H9 (cell line): ENCODE data around the gene SLC28A3. TPM values are rescaled to one million over a fixed set of nuclear protein-coding genes. Genes with fewer than 3 reads are reported as not detected.

Experiments used
- DNase-seq: peaks from one replicate; pipeline ENCODE4 v3.0.0-alpha.2; 2017
- H2AFZ ChIP-seq: one replicate; pipeline ENCODE4 v1.6.1; 2013; ENCODE audit warnings: mild to moderate bottlenecking, low read length, control low read depth, moderate library complexity
- H2AK5ac ChIP-seq: 2 replicates; pipeline ENCODE4 v1.6.1; 2013; ENCODE audit warnings: low read length, control low read depth, mixed read lengths; ENCODE audit not compliant: insufficient read length
- H2BK120ac ChIP-seq: one replicate; pipeline ENCODE4 v1.6.1; 2013; ENCODE audit warnings: low read depth, mild to moderate bottlenecking, low read length, control low read depth, inconsistent platforms; ENCODE audit not compliant: poor library complexity, severe bottlenecking
- H2BK12ac ChIP-seq: 2 replicates; pipeline ENCODE4 v1.6.1; 2013; ENCODE audit warnings: low read length, control low read depth, mixed read lengths, low read depth; ENCODE audit not compliant: insufficient read length
- H2BK15ac ChIP-seq: 2 replicates; pipeline ENCODE4 v1.6.1; 2013; ENCODE audit warnings: low read depth, low read length, control low read depth
- H2BK20ac ChIP-seq: one replicate; pipeline ENCODE4 v1.6.1; 2013; ENCODE audit warnings: low read depth, mild to moderate bottlenecking, low read length, control low read depth, inconsistent platforms; ENCODE audit not compliant: poor library complexity, severe bottlenecking
- H2BK5ac ChIP-seq: 2 replicates; pipeline ENCODE4 v1.6.1; 2013; ENCODE audit warnings: low read length, control low read depth, mixed read lengths; ENCODE audit not compliant: insufficient read length
- H3K14ac ChIP-seq: 2 replicates; pipeline ENCODE4 v1.6.1; 2013; ENCODE audit warnings: low read length, control low read depth; ENCODE audit not compliant: insufficient read depth
- H3K18ac ChIP-seq: 2 replicates; pipeline ENCODE4 v1.6.1; 2013; ENCODE audit warnings: low read depth, mild to moderate bottlenecking, mixed read lengths, low read length, control low read depth; ENCODE audit not compliant: insufficient read length
- H3K23ac ChIP-seq: 2 replicates; pipeline ENCODE4 v1.6.1; 2013; ENCODE audit warnings: low read length, control low read depth, mixed read lengths, low read depth; ENCODE audit not compliant: insufficient read length
- H3K23me2 ChIP-seq: 2 replicates; pipeline ENCODE4 v1.6.1; 2013; ENCODE audit warnings: low read depth, mild to moderate bottlenecking, mixed read lengths, low read length, control low read depth; ENCODE audit not compliant: insufficient read length, poor library complexity, severe bottlenecking
- H3K27ac ChIP-seq: 2 replicates; pipeline ENCODE4 v1.5.1; 2013; ENCODE audit warnings: low read length, control low read depth, mixed read lengths, low read depth; ENCODE audit not compliant: insufficient read length
- H3K27me3 ChIP-seq: 2 replicates; pipeline ENCODE4 v1.6.1; 2013; ENCODE audit warnings: low read length, control low read depth, inconsistent platforms; ENCODE audit not compliant: insufficient read depth
- H3K4ac ChIP-seq: 2 replicates; pipeline ENCODE4 v1.6.1; 2013; ENCODE audit warnings: low read depth, mild to moderate bottlenecking, control low read depth, inconsistent platforms, low read length, moderate library complexity
- H3K4me1 ChIP-seq: 2 replicates; pipeline ENCODE4 v1.6.1; 2013; ENCODE audit warnings: low read length, control low read depth, inconsistent platforms; ENCODE audit not compliant: insufficient read depth
- H3K4me2 ChIP-seq: 2 replicates; pipeline ENCODE4 v1.6.1; 2013; ENCODE audit warnings: low read length, control low read depth, mixed read lengths; ENCODE audit not compliant: insufficient read length, insufficient read depth
- H3K56ac ChIP-seq: 2 replicates; pipeline ENCODE4 v1.6.1; 2013; ENCODE audit warnings: low read depth, mild to moderate bottlenecking, mixed read lengths, low read length, control low read depth; ENCODE audit not compliant: insufficient read length
- H3K79me1 ChIP-seq: 2 replicates; pipeline ENCODE4 v1.6.1; 2013; ENCODE audit warnings: low read depth, mild to moderate bottlenecking, moderate library complexity, low read length, control low read depth, inconsistent platforms; ENCODE audit not compliant: insufficient read depth, poor library complexity, severe bottlenecking
- H3K79me2 ChIP-seq: 2 replicates; pipeline ENCODE4 v1.6.1; 2013; ENCODE audit warnings: low read length, control low read depth, inconsistent platforms; ENCODE audit not compliant: insufficient read depth
- H3K9ac ChIP-seq: 2 replicates; pipeline ENCODE4 v1.6.1; 2013; ENCODE audit warnings: low read length, control low read depth, mixed read lengths; ENCODE audit not compliant: insufficient read length; ENCODE audit errors: extremely low read depth
- H3K9me3 ChIP-seq: one replicate; pipeline ENCODE4 v1.6.1; 2013; ENCODE audit warnings: low read depth, low read length, inconsistent platforms; ENCODE audit not compliant: control insufficient read depth
- H3T11ph ChIP-seq: one replicate; pipeline ENCODE4 v1.6.1; 2013; ENCODE audit warnings: mild to moderate bottlenecking, low read length, control low read depth, inconsistent platforms
- H4K20me1 ChIP-seq: one replicate; pipeline ENCODE4 v1.6.1; 2013; ENCODE audit not compliant: control insufficient read depth, insufficient read length, insufficient read depth
- H4K5ac ChIP-seq: 2 replicates; pipeline ENCODE4 v1.6.1; 2013; ENCODE audit warnings: low read depth, mild to moderate bottlenecking, mixed read lengths, low read length, control low read depth; ENCODE audit not compliant: insufficient read length
- H4K8ac ChIP-seq: replicated peaks from 2 replicates; pipeline ENCODE4 v1.6.1; 2013; ENCODE audit warnings: low read length, control low read depth, mixed read lengths, low read depth; ENCODE audit not compliant: insufficient read length
- H4K91ac ChIP-seq: 2 replicates; pipeline ENCODE4 v1.6.1; 2013; ENCODE audit warnings: low read depth, mild to moderate bottlenecking, moderate library complexity, mixed read lengths, low read length, control low read depth; ENCODE audit not compliant: insufficient read length
- H3K27ac Mint-ChIP-seq, 3 experiments: 2 replicates in 2 of 3; 3 replicates in 1 of 3; pipeline ENCODE4 v1.8.0; 2020 to 2021; ENCODE audit warnings: mixed read lengths in 3 of 3, mild to moderate bottlenecking in 1 of 3, moderate library complexity in 1 of 3
- H3K27me3 Mint-ChIP-seq: 2 replicates; pipeline ENCODE4 v1.8.0; 2021; ENCODE audit warnings: low read depth, mild to moderate bottlenecking, moderate library complexity, mixed read lengths
- H3K36me3 Mint-ChIP-seq, 3 experiments: 2 replicates in 2 of 3; 3 replicates in 1 of 3; pipeline ENCODE4 v1.8.0; 2020 to 2021; ENCODE audit warnings: low read depth in 3 of 3, mixed read lengths in 3 of 3; ENCODE audit not compliant: insufficient read depth in 1 of 3
- H3K4me1 Mint-ChIP-seq, 2 experiments: 2 replicates each; pipeline ENCODE4 v1.8.0; 2020; ENCODE audit warnings: mixed read lengths in 2 of 2
- H3K4me3 Mint-ChIP-seq, 2 experiments: 2 replicates in 1 of 2; 3 replicates in 1 of 2; pipeline ENCODE4 v1.8.0; 2020 to 2021; ENCODE audit warnings: mild to moderate bottlenecking in 2 of 2, mixed read lengths in 2 of 2, moderate library complexity in 1 of 2
- H3K9me3 Mint-ChIP-seq, 2 experiments: 2 replicates in 1 of 2; 3 replicates in 1 of 2; pipeline ENCODE4 v1.8.0; 2020; ENCODE audit warnings: mild to moderate bottlenecking in 2 of 2, mixed read lengths in 2 of 2, moderate library complexity in 1 of 2
- WGBS: extraction: QIAGEN DNeasy Blood & Tissue Kit; methylation state at CpG from one replicate; pipeline ENCODE4 v1.1.7; 2013; ENCODE audit warnings: missing lambda C conversion rate, low lambda C conversion rate, mixed read lengths; ENCODE audit not compliant: insufficient read length; ENCODE audit errors: extremely low coverage; 5-methylcytosine and 5-hydroxymethylcytosine counted together
- total RNA-seq: library from RNA; stranded (reverse); gene quantifications from 2 replicates; pipeline ENCODE4 v1.2.1, GENCODE V29; 2021
- TF ChIP-seq, protein P1 (sequence below): fragments of 200-600 bp; sonication (generic); conservative IDR thresholded peaks from 3 replicates; pipeline ENCODE4 v1.8.0; 2021; ENCODE audit warnings: antibody characterized with exemption, mild to moderate bottlenecking

The SLC28A3 gene
- total RNA-seq, 1 experiment from 2014 or later, result not detected

- no CpG with 5 or more reads among the region's 1 CpG for WGBS
- TF ChIP-seq, protein P1, sequence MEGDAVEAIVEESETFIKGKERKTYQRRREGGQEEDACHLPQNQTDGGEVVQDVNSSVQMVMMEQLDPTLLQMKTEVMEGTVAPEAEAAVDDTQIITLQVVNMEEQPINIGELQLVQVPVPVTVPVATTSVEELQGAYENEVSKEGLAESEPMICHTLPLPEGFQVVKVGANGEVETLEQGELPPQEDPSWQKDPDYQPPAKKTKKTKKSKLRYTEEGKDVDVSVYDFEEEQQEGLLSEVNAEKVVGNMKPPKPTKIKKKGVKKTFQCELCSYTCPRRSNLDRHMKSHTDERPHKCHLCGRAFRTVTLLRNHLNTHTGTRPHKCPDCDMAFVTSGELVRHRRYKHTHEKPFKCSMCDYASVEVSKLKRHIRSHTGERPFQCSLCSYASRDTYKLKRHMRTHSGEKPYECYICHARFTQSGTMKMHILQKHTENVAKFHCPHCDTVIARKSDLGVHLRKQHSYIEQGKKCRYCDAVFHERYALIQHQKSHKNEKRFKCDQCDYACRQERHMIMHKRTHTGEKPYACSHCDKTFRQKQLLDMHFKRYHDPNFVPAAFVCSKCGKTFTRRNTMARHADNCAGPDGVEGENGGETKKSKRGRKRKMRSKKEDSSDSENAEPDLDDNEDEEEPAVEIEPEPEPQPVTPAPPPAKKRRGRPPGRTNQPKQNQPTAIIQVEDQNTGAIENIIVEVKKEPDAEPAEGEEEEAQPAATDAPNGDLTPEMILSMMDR, result no peak
- H3K4ac ChIP-seq, result no peak overlapping the region
- no peak overlapping the region for H3K18ac ChIP-seq
- H4K20me1 ChIP-seq, result no peaks in the 10 kb centered on the region
- Mint-ChIP-seq H3K4me1 (peaks cover 27 to 32% of the 10 kb centered on the region in 2 experiments), H3K27me3 (peaks cover 7% of the 10 kb centered on the region), H3K4me3 (no peak overlapping the region), H3K9me3 (peaks cover 4 to 8% of the 10 kb centered on the region in 2 experiments; a peak in 4 of 5 replicates), H3K27ac (no peak overlapping the region), H3K36me3 (peaks cover 0 to 8% (median 3%) of the 10 kb centered on the region in 3 experiments; a peak in 2 of 7 replicates)
- no peak overlapping the region for H4K8ac ChIP-seq
- H3K4me2 ChIP-seq, result no peak overlapping the region
- H3K14ac ChIP-seq, result no peak overlapping the region
- no peak overlapping the region for H3K27ac ChIP-seq
- no peak overlapping the region for H3K9ac ChIP-seq
- no peaks in the 10 kb centered on the region for H3K27me3 ChIP-seq
- no peak overlapping the region for H2BK20ac ChIP-seq
- no peaks in the 10 kb centered on the region for H3K9me3 ChIP-seq
- no peak overlapping the region for H2BK5ac ChIP-seq
- no peak overlapping the region for H3T11ph ChIP-seq
- peaks cover 2% of the 10 kb centered on the region; the same call in 1 of the 2 replicates for H3K4me1 ChIP-seq
- no peak overlapping the region for H2AFZ ChIP-seq
- no peaks in the 10 kb centered on the region for H3K79me2 ChIP-seq
- no peak for DNase-seq
- no peak overlapping the region for H2BK120ac ChIP-seq
- H3K23me2 ChIP-seq, result no peaks in the 10 kb centered on the region
- no peak overlapping the region for H3K56ac ChIP-seq
- no peak overlapping the region for H2BK15ac ChIP-seq
- H4K91ac ChIP-seq, result no peak overlapping the region
- no peak overlapping the region for H4K5ac ChIP-seq
- H2BK12ac ChIP-seq, result no peak overlapping the region
- no peak overlapping the region for H3K23ac ChIP-seq
- H3K79me1 ChIP-seq, result no peaks in the 10 kb centered on the region
- no peak overlapping the region for H2AK5ac ChIP-seq
These were observed 114.4 kb downstream of the SLC28A3 start for GRCh38 chr9:84226126-84226525.
